Aorta (tissue), 5 donors: ENCODE results near the gene CTF1. TPM values are rescaled to one million over a fixed set of nuclear protein-coding genes. Genes with fewer than 3 reads are reported as not detected.
A peak's percentile ranks its signal among the peaks of the same experiment; 100 is the strongest.

Experiments
- ATAC-seq: fragments of 200-7000 bp; cut with Tn5 transposase; one replicate; pipeline ENCODE4 v1.9.1; 2022; ENCODE audit warnings: moderate library complexity; ENCODE audit not compliant: low FRiP score
- DNase-seq, 2 donors: peaks; one replicate each; pipeline ENCODE4 v3.0.0-alpha.2; 2020
- H3K27ac ChIP-seq, 2 donors: one replicate each; pipeline ENCODE4 v1.5.1; 2013; ENCODE audit warnings: low read length in 2 of 2, mild to moderate bottlenecking in 2 of 2, moderate library complexity in 2 of 2, control low read depth in 1 of 2, inconsistent platforms in 1 of 2, low read depth in 1 of 2
- H3K27me3 ChIP-seq, 2 donors: one replicate each; pipeline ENCODE4 v1.6.1; 2013; ENCODE audit warnings: control low read depth in 1 of 2, low read length in 1 of 2, mild to moderate bottlenecking in 1 of 2, moderate library complexity in 1 of 2; ENCODE audit not compliant: insufficient read depth in 2 of 2, control insufficient read depth in 1 of 2
- H3K36me3 ChIP-seq, 2 donors: one replicate each; pipeline ENCODE4 v1.6.1; 2013; ENCODE audit warnings: control low read depth in 1 of 2, low read length in 1 of 2, mild to moderate bottlenecking in 1 of 2; ENCODE audit not compliant: insufficient read depth in 2 of 2, control insufficient read depth in 1 of 2
- H3K4me1 ChIP-seq, 2 donors: one replicate each; pipeline ENCODE4 v1.6.1; 2013; ENCODE audit warnings: low read length in 2 of 2, control low read depth in 1 of 2, mild to moderate bottlenecking in 1 of 2, moderate library complexity in 1 of 2; ENCODE audit not compliant: insufficient read depth in 2 of 2, control insufficient read depth in 1 of 2
- H3K4me3 ChIP-seq, 2 donors: one replicate each; pipeline ENCODE4 v1.5.1; 2013; ENCODE audit warnings: low read length in 2 of 2, control low read depth in 1 of 2, mild to moderate bottlenecking in 1 of 2
- H3K9me3 ChIP-seq: one replicate; pipeline ENCODE4 v1.6.1; 2013; ENCODE audit warnings: mild to moderate bottlenecking, low read length; ENCODE audit not compliant: control insufficient read depth
- WGBS, 2 donors: extraction: QIAGEN DNeasy Blood & Tissue Kit; methylation state at CpG; one replicate each; pipeline ENCODE4 v1.1.7; 2013; 5-methylcytosine and 5-hydroxymethylcytosine counted together
- intact Hi-C, 2 donors: fragments of 100-400 bp; cut with DNase I; formaldehyde crosslinking; loops; one replicate each; pipeline versions ENCODE4 v1.14.2 to v1.15.0; 2022
- polyA plus RNA-seq, 2 donors: library from polyadenylated mRNA; stranded (reverse); fragments of 200-250 nt; gene quantifications; one replicate each; pipeline ENCODE4 v1.2.3, GENCODE V29; 2013
- total RNA-seq, 2 donors: library from RNA; stranded (reverse); fragmentation: NEBNext Ultra II Directional; extraction: Animal tissue kit (Norgen Biotek cat#: 25700); gene quantifications; one replicate each; pipeline ENCODE4 v1.2.1, GENCODE V29; 2021
- donor health status: healthy with polysubstance abuse.
- donor health status: Bipolar disorder and iron deficiency.
- donor health status: DM: no; HTN: no; CAD: no.
- donor health status: DM: no; HTN: no; CAD: no.
- donor health status: DM: yes; HTN: yes; CAD: no.

The CTF1 gene
- total and polyA plus RNA-seq, 4 donors: 6.2 to 7.9 (median 6.8) TPM

GRCh38 chr16:30942426-30942806, 46.0 kb downstream of the CTF1 start:
- 83 to 85% methylated on average over 4 of the region's 4 CpGs for WGBS, 2 donors
- Histone ChIP-seq H3K9me3 (no peaks in the 10 kb centered on the region), H3K27ac (no peak overlapping the region), H3K27me3 (no peaks in the 10 kb centered on the region), H3K4me1 (no peaks in the 10 kb centered on the region), H3K4me3 (no peak overlapping the region), H3K36me3 (peaks cover 0 to 3% of the 10 kb centered on the region in 2 donors)
- intact Hi-C loops: no loop called here
- DNase-seq (no peak), ATAC-seq (no peak)

DNA sequence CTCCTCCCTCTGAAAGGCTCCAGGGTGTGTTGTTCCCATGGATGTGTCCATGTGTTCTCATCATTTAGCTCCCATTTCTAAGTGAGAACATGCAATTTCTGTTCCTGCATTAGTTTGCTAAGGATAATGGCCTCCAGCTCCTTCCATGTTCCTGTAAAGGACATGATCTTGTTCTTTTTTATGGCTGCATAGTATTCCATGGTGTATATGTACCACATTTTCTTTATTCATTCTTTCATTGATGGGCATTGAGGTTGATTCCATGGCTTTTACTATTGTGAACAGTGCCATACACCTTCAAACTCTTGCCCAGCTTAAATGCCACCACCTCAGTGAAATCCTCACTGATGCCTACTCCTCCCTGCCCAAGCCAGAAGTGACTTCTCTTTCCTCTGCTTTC, 47.9 kb downstream of the CTF1 start:
- no peak overlapping the region for H3K4me3 ChIP-seq
- ATAC-seq (no peak), DNase-seq (no peak)
- H3K27ac ChIP-seq: no peak overlapping the region
- no peaks in the 10 kb centered on the region for H3K27me3 ChIP-seq
- peaks cover 0 to 3% of the 10 kb centered on the region in 2 donors for H3K36me3 ChIP-seq
- H3K9me3 ChIP-seq: no peaks in the 10 kb centered on the region
- intact Hi-C loops: no loop called here
- no peaks in the 10 kb centered on the region for H3K4me1 ChIP-seq

DNA sequence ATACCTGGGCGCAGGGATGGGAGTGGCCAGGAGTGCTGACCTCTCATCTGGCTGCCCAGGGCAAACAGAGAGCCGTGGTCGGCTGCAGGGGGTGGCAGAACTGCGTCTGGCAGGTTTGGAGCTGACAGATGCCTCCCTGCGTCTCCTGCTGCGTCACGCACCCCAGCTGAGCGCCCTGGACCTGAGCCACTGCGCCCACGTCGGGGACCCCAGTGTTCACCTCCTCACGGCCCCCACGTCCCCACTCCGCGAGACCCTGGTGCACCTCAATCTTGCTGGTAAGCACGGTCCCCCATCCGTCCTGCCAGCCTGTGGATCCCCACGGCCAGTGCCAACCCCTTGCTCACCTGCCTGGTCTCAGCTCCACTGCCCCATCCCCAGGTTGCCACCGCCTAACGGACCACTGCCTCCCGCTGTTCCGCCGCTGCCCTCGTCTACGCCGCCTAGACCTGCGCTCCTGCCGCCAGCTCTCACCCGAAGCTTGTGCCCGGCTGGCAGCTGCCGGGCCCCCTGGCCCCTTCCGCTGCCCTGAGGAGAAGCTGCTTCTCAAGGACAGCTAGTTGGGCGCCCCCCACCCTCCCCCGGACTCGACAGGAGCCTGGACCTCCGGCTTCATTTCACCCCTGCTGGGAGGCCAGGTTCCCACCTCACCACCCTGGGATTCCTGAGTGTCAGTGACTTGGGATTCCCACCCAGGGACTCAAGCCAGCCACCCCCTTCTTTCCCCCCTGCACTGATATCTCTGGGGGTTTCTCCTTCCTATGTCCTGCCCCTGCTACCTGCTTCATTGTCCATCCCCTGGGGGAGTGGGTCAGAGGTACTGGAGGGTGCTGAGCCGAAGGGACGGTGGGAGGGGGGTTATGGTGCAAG, 50.5 kb downstream of the CTF1 start:
- 85 to 88% methylated on average over 38 of the region's 38 CpGs for WGBS, 2 donors
- peaks cover 0 to 3% of the 10 kb centered on the region in 2 donors for H3K36me3 ChIP-seq
- ATAC-seq: no peak
- no peak overlapping the region for H3K4me3 ChIP-seq
- H3K4me1 ChIP-seq: no peaks in the 10 kb centered on the region
- H3K27me3 ChIP-seq: no peaks in the 10 kb centered on the region
- H3K27ac ChIP-seq: no peak overlapping the region
- H3K9me3 ChIP-seq: no peaks in the 10 kb centered on the region
- DNase-seq: peak in 1 of 2 donors; percentile 78
- intact Hi-C loops: no loop called here

DNA sequence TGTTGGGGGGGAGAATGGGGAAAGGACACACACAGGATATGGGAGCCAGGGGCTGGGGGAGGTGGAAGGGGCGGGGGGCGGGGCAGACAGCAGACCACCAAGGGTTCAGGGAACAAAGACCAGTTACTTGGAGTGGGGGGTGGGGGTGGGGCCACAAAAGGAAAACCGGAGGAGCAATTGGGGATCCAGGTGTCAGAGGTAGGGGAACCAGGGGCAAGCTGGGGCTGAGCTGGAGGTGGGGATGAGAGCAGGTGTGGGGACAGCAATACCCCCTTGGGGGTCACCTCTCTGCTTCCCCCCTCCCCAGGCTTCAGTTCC, 51.1 kb downstream of the CTF1 start:
- Histone ChIP-seq H3K4me3 (no peak overlapping the region), H3K27ac (no peak overlapping the region), H3K9me3 (no peaks in the 10 kb centered on the region), H3K4me1 (no peaks in the 10 kb centered on the region), H3K36me3 (peaks cover 0 to 3% of the 10 kb centered on the region in 2 donors), H3K27me3 (no peaks in the 10 kb centered on the region)
- peak in 1 of 2 donors; percentile 68 for DNase-seq
- intact Hi-C loops: no loop called here
- WGBS, 2 donors: 54 to 56% methylated on average over 3 of the region's 3 CpGs
- no peak for ATAC-seq

DNA sequence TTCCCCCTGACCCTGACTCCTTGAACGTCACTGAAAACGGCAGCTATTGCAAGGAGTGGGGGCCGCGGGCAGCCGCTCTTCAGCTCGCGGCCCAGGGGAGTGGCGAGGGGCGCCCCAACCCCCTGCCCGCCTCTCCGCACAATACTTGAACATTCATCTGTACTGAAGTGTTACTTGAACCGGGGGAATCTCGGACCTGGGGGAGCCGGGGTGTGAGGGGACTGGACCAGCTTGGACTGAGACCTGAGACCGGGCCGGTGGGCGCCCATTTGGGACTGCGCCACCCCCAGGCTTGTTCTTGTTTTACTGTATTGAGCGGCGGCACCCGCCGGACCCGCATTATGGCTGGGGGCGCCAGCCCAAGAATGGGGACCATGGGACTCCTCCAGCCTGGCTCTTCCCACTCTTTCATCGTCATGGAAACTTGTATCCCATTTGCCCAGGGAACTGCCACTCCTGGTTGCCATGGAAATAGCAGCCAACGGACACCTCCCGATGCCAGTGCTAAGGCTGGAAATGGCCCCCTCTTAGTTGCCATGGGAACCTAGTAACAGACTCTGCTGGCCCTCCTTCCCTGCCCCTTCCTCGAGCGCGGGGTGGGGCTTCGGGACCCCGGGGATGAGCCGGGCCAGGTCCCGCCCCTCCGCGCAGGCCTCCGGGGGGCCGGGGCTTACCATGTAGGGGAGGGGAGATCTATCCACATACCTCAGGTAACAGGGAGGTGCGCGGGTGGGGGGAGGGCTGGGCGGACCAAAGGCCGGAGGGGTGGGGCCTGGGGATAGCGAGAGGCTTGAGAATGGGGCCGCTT, 51.6 kb downstream of the CTF1 start:
- peak; percentile 91 to 94 for DNase-seq
- Histone ChIP-seq H3K4me3 (peak overlapping the region; percentile 73 to 78), H3K36me3 (peaks cover 0 to 3% of the 10 kb centered on the region in 2 donors), H3K4me1 (no peaks in the 10 kb centered on the region), H3K27ac (no peak overlapping the region), H3K9me3 (no peaks in the 10 kb centered on the region), H3K27me3 (no peaks in the 10 kb centered on the region)
- 10 to 12% methylated on average over 43 to 44 of the region's 44 CpGs for WGBS, 2 donors
- ATAC-seq: peak; percentile 86
- intact Hi-C loops: no loop called here

GRCh38 chr16:30948667-30949649, 52.5 kb downstream of the CTF1 start, which contains the start of gene ORAI3:
TSS of gene ORAI3 (plus strand) at chr16:30949068. CDS start at chr16:30949290, 222 bp downstream.
- no peaks in the 10 kb centered on the region for H3K4me1 ChIP-seq

DNA sequence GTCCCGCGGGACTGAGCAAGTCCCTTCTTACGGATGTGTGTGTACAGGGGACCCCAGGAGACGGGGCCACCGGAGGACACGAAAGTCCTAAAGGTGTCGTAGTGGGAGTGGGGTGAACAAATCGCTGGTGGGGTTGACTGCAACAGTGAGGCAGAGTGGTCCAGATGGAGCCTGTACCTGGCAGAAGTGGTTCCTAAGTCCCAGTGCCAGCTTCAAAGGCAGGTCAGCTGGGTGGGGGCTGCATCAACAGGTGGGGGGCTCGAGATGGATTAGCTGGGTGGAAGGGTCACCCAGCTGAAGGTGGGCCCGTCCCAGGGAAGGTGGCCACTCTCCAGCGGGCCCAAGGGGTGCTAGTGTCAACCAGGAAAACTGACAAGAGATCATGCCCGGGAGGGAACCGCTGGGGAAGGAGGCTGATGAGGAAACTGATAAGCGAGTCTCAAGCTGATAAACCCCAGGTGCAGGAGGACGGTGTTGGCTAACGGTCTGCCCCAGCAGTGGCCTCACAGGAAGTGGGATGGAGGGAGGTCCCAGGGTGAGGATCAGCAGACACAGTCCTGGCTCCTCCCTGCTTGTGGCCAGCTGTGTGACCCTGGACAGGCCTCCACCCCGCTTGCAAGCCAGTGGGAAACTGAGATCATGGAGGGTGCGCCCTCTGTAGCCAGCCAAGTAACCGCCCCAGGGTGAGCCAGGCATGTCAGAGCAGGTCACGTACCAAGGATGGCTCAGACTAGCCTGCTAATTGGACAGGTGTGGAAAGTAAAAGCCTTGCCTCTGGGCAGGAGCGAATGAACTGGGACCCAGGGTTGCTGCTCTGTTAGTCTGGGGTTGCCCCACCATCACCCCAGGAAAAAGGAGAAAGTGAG, 53.5 kb downstream of the CTF1 start:
- Histone ChIP-seq H3K9me3 (no peaks in the 10 kb centered on the region), H3K4me3 (peak overlapping the region; percentile 73 to 78), H3K27me3 (no peaks in the 10 kb centered on the region), H3K4me1 (no peaks in the 10 kb centered on the region), H3K36me3 (peaks cover 0 to 3% of the 10 kb centered on the region in 2 donors), H3K27ac (peak overlapping the region in 1 of 2 donors; percentile 22)
- ATAC-seq (peak; percentile 55), DNase-seq (peak; percentile 88 to 93)
- 11% methylated on average over 21 of the region's 21 CpGs for WGBS, 2 donors
- intact Hi-C loops: loop anchor here in 1 of 2 donors (10.0 kb wide), 1 partner anchor 125 kb away; the partner anchor contains the start of genes ZNF646 and ZNF668

More at GRCh38 chr16:30948667-30949649, 52.5 kb downstream of the CTF1 start, which contains the start of gene ORAI3:
- no peaks in the 10 kb centered on the region for H3K9me3 ChIP-seq
- H3K27ac ChIP-seq: peak within 1 kb of the TSS in 1 of 2 donors; percentile 22
- intact Hi-C loops: no loop called here
- peak; percentile 83 for ATAC-seq
- WGBS, 2 donors: 1% methylated on average over 45 to 70 of the region's 70 CpGs
- no peaks in the 10 kb centered on the region for H3K27me3 ChIP-seq
- peak within 1 kb of the TSS; percentile 73 to 78 for H3K4me3 ChIP-seq
- peak; percentile 93 for DNase-seq
- peaks cover 0 to 3% of the 10 kb centered on the region in 2 donors for H3K36me3 ChIP-seq
